ENCODE data around the gene GMDS.

GMDS gene

DNA sequence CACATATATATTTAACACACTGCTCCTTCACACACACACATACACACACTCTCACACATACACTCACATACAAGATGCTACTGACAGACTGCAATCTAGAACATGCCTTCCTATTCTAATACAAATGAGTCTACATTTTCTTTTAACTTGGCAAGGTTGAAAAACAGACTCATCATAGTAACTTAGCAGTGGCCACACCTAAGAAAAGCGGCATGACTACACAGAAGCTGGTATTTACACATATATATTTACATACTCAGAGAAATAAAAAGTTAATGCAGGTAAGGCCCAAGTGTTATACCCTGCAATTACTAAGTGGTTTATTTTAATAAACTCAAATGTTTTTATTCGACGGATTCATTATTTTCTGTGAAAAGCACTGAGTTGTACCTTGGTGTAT is 426.4 kb downstream of the GMDS start:
- no peak for DNase-seq

DNA sequence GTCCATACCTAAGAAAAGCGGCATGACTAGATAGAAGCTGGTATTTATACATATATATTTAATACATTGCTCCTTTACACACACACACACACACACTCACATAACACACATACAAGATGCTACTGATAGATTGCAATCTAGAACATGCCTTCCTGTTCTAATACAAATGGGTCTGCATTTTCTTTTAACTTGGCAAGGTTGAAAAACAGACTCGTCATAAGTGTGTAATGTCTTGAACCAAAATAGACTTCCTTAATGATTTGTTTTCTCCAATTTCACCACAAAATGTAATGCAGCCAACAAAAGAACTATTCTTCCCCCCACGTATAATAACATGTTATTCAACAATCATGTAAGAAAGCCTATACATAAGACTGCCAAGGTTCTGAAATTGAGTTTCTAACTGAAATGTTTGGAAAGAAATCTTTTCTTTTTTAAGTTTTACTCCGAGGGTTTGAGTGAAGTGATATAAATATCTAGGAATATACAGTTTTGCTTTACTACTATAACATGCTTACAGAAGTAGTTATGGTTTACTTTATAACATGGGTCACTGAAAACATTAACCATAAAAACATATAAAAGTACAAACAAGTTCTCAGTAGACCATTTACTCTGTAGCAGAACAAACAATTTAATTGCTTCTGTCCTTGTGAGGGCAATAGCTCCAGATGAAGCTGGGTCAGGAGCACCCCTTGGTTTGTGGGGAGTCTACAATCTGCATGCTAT is 428.2 kb downstream of the GMDS start:
- no peak for DNase-seq

DNA sequence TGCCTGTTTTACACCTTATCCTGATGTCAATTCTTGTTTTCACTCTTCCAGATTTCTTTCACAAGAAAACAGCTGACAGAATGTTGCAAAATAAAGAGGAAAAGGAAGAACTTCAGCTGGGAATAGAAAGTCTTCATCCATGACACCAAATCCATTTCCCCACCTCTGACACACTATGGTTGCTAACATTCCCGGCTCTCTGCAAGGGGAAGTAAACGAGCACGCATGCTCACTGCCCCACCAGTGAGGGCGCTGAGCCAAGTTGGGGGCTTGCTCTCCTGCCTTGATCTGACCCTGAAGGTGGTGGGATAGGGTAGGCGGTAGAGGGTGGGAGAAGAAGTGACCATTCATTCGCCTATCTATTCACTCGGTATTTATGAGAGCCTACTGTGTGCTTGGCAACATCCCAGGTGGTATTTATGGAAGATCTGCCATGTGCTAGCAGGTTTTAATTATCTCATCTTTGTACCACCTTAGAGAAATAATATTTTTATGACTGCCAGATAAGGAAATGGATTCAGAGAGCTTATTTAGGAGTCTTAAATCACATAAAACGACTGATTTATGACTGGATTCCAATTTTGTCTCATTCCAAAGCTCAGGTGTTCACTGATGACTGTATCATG is 429.5 kb downstream of the GMDS start:
- DNase-seq: no peak

DNA sequence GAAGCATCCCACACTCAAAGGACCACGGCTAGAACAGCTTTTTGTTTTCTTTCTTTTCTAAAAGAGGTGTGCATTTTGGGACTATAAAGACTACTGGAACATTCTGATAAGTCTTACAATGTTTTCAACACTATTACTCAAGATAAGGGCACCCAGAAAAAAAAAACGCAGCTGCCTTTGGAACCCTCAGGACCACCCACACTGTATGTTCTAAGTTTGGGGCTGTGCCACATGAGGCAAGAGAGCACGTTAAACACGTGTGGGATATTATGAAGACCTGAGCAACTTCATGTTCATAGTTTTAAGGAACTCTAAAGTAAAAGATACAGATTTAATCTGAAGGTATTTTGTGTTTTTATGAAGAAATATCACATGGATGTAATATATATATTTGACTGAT is 431.1 kb downstream of the GMDS start:
- no peak for DNase-seq

DNA sequence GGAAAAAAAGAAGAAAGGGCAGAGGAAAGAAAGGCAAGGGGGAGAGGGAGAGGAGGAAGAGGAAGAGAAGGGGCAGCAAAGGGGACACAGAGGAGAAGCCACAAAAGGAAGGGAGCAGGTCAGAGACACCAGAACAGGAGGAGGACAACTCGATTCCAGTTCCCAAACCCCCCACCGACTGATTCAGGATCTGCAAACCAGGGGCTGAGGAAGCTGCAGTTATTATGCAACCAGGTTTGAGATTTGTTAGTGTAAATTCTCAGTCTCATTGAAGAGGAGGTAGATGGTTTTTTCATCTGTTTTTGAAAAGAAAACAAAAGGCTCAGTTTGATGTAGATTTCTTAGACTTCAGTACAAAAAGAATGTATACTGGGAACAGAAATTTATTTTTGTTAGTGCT is 432.9 kb downstream of the GMDS start:
- DNase-seq: no peak

DNA sequence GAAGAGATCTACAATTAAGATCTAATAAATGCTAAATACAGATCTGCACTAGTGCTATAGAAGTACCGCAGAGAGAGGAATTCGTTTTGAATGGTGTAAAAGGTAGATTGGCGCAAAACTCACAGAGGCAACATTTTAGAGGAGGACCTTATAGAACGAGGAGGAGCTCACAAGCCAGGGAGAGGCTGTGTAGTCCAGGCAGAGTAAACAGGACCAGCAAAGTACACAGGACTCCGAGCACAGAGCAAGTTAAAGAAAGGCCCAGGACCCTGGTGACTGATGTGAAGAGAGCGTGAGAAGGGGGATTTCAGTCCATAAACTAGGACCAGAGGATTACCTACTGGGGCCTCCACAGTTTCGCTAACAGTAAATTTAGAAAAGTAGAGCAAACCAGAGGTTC is 433.4 kb downstream of the GMDS start:
- no peak for DNase-seq

DNA sequence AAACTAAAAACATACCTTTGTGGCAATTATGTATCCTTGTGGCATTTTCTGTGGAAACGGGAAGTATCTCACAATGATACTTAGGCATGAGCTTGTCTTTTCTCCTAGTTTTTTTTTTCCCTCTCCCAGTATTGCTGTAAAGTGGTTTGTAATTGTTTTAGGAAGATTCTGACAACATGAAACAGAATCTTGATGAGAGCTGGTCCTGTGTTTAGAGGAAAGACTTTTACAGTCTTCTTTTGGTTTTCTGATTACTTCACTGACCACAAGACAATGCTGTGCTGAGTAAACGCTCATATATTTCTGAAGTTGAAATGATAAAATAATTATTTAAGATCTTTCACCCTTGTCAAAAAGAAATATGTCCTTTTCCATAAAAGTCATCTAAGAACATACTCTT is 434.5 kb downstream of the GMDS start:
- no peak for DNase-seq

DNA sequence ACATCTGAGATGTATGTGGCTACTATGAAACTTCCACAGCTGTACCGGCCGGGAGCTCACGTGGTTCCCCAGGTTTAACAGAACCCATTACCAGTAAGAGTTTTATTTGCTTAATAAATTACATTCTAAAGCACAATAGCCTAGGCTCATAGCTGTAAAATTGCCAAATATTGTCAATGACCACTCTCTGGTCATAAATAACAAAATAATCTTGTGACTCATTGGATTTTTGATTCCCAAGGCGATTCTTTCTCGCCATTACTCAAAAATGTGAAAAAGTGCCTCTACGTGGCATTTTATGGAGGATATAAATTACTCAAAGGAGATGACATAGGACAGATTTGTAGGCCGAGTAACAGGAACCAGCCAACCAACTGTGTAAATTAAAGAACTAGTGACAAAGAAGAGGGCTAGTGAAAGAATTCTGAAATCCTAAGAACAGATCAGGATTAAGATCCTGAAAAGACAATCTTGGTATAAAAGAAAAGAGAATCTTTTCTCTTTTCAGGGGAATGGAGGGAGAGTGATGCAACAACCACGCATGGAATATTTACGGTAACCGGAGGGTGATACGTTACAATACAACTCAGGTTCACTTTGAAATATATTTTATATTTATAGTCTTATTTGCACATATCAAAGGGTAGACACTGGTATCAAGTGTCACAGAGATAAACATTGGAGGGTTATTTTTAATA is 436.0 kb downstream of the GMDS start:
- DNase-seq: no peak

DNA sequence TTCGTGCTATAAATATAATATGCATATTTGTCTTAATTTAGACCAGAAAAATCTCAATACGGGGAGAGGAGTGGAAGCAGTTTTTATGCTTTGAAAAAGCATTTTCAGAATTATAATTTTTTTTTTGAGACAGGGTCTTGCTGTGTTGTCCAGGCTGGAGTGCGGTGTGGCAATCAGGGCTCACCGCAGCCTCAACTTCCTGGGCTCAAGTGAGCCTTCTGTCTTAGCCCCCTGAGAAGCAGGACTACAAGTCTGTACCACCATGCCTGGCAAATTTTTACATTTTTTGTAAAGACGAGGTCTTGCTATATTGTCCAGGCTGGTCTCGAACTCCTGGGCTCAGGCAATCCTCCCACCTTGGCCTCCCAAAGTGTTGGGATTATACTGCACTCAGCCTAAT is 438.5 kb downstream of the GMDS start:
- no peak for DNase-seq

DNA sequence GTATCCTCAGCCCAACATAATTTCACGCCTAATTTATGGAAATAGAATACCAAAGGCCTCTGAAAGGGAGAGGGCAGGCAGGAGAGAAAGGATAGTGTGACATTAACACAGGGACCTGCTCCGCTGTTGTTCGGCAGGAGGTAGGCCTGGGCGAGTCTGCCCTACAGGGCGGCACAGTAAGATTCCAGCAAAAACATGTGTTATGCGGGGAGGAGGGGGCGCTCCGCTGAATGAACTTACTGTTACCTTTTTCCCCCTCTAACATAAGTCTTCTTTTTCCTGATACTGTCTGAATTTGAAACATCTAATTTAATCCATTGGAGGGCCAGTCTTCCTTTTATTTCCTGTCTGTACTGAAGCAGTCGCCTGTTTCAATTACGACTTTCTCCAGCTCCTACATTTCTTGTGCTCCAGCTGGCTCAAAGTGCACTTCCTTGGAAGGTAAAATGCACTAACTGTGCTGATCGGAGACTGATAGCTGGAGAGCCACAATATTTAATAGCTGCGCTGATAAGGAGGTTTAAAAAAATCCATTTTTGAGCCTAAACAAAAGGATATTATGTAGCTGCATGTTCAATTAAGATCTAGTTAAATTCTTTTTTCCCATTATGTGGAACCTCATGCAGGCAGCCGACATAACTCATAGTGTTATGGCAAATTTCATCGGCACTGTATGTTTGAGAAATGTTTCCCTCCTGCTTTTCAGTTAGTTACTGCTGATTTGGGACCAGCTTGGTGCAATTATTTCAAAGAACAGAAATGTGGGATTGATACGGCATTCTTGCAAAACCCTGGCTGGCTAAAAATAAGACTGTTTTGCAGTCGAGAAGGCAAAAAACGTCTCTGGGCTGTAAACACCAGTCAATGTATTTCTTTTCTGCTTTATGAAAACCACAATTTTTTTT is 442.7 kb downstream of the GMDS start:
- DNase-seq: no peak

DNA sequence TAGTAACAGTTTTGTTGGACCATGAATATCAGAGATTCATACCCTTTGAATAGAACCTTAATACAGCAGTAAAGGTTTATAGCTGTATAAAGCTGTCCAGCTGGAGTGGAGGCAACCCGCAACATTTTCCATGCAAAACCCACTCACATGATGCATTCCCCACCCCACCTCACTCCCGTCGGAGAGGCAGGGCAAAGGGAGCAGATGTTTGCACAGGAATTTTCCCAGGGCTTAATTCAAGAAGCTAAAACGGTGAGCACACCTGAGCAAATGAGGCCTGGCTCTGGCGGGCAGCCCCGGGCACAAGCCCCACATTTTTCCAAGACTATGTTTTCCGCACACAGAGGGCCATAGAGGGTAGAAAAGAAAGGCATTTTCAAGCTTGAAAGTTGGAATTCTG is 444.0 kb downstream of the GMDS start:
- DNase-seq: no peak

DNA sequence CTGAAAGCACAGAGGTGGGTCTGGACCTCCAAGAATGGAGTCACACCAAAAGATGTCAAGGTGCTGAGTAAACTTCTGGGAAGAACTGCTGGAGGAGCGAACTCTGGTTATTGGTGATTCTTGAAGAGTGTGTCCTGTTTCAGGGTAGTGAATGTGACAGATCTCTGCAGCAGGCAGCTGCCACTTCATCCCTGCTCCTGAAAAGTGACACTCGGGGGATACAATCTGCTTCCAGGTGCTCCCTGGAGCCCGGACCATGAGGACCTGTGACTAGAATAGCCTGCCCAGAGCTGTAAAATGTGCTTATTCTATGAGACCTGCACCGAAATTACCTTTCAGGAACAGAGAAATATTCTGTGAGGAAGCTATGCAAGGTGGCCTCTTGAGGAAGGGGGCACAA is 444.6 kb downstream of the GMDS start:
- DNase-seq: no peak

DNA sequence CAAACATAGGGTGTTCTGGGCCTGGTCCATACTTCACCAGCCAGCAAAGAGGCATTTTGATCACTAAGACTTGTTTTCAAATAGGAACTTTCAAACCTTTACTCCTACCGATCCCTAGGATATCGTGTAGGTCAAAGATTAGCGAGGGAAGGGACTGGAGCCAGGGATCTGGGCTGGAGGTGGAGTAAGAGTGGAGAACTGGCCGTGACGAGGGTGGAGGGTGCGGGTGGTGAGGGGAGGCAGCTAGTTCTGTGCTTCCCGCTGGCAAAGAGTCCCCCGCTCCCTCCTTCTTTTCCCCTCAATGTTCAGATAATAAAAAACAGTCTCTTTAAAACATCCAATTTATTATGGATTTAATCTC is 446.5 kb downstream of the GMDS start:
- DNase-seq: no peak

DNA sequence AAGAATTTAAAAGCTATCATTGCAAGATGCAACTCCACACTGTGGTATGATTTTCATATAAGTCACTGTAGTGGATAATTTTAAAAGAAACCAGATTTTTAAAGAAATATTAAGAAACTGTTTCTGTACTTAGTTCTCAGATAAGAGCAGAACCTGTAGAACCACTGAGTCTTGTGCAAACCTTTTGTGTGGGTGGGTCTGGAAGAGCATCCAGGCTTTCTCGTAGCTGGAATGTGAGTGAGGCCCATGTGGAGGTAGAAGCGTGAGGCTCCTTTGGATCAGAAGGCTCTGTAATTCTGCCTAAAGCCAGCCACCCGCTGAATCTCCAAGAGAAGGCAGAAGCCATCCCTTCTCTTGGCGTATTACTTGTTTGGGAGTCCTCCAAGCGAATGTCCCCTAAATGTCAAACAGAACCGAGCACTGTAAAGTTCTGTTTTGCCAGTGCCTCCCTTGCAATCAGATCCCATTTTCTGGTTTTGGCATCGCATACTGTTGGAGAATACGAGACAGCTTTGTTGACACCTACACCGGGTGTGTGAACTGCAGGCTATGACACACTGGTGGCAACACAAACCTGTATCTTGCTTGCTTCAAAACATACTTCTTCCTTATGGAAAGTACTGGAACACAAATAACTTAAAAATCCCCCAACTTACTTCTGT is 447.0 kb downstream of the GMDS start:
- DNase-seq: no peak

DNA sequence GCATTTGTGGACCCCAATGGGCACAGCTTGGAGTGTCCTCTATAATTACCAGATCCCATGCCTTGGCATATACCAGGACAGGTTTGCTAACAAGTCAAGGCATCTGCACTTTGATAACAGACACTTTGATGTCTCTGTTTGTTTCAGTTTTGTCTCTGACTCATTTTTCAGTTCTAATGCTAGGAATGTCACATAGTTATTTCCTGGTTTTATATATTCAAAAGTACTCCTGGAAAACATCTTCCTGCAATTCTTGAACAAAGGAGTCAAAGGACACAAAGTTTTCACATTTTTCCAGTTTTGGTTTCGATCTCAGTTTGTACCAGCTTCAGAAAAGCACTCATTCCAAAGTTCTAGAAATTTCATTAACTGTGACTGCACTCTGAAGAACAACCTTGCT is 447.6 kb downstream of the GMDS start:
- no peak for DNase-seq

DNA sequence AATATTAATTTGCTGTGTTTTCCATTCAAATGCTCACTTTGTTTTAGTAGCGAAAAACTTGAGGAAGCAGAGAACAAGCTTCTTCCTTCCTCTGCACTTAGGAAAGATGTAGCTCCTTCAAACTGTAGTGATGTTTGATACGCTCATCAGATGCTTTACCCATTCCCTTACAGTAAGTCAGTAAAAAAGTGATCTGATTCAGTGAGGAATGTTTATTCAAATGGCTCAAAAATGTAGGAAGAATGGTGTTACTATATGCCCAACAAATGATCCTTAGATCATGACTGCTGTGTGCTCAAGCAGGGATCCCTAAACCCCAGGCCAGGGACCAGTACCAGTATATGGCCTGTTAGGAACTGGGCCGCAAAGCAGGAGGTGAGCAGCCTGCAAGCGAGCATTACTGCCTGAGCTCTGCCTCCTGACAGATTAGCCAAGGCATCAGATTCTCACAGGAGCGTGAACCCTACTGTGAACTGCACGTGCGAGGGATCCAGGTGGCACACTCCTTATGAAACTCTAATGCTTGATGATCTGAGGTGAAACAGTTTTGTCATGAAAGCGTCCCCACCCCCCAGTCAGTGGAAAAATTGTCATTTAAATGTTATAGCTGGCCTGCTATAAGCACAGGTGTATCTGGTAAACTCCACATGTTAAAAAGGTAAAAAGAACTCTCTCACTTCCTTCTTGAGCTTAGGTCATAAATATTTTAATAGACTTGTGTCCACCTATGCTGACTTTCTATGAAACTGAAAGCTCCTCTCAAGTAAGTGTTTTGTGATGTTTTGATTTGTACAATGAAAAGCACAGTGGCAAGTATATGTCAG is 448.5 kb downstream of the GMDS start:
- DNase-seq: no peak

DNA sequence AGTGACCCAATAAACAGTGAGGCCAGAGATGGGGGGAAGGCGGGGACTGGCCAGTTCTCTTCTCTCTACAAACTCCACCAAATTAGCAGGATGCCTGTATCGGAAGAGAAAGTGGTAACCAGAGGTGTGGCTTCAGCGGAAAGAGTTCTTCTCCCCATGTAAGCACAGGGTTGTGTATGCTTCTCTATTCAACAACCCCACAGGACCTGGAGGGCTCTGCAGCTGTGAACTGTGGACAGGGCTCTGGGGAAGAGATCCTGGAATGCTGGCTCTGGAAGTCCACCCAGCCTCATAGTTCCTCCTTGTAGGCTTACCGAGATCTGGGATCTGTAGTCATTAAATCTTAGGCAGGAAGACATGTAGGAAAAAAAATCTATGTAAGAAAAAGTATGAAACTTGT is 449.5 kb downstream of the GMDS start:
- no peak for DNase-seq

DNA sequence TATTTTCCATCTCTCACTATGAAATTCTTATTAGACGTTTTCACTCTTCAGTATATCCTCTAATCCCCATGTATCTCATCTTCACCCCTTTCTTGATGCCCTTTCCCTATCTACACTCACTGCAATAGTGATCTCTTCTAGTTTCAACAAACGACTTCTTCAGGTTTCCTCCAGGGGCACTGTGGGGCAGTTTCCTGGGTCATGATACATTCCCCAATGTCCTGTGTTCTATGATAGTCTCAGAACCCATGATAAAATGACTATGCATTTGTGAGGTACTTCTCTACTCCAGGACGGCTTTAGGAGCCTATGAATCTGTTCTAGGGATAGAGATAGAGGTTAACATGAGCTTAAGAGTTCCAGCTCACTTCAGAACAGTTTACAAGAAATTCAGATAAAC is 452.4 kb downstream of the GMDS start:
- no peak for DNase-seq

DNA sequence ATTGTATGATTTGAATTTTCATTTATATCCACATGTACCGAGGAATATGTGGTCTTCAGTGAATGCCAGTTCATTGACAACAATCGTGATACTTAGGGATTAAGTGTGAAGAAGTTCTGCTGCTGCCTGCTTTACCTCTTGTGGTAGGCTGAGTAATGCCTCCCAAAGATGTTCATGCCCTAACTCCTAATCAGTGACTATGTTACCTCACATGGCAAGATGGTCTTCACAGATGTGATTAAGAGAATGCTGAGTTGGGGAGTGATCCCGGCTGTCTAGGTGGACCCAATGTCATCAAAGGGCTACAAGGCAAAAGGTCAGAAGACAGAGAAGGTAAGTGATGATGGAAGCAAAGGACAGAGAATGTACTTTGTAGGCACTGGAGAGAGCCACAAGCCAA is 454.7 kb downstream of the GMDS start:
- no peak for DNase-seq

DNA sequence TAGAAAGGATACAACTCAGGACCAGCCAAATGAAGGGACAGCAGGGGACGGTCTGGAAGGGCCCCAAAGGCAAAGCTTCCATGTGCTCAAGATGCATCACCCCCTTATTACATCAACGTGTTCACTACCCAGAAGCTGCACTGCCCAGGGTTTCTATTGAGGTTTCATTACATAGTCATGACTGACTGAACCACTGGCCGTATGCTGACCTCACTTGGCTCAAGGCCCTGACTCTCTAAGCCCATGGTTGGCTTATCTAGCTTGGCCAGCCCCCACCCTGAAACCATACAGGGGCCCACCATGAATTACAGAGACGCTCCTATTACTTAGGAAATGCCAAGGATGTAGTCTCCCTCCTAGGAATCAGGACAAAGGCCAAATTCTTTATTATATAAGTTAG is 456.3 kb downstream of the GMDS start:
- no peak for DNase-seq

DNA sequence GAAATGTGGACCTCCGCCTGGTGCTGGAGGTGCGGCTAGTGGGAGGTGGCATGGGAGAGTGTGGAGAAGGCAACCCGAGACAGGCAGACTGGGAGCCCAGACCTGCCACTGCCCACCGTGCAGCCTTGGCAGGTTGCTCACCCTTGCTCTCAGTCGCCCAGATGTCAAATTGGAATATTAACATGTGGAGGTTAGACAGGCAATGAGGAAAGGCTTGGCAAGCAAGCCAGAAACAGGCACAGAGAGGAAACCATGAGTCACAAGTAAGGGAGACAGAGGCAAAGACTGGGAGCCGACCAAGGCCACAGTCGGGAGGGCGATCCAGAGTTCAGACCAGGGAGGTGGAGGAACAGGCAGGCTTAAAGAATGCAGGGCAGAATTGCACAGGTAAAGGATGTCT is 457.5 kb downstream of the GMDS start:
- no peak for DNase-seq

Measured in 8988T (cell line).